Stimulated activated CD4-positive, alpha-beta T cell treated with anti-CD3 and anti-CD28 coated beads, Interleukin-1b, Interleukin-23, amount 100 ng/mL, for 4 hours (primary cell): ENCODE data around the gene ACOT8.
"Not testable (repeated sequence)": the region's sequence is repeated elsewhere in the genome, so short reads cannot be mapped to it uniquely, and the experiment has no call there.

Experiments
- DNase-seq, 2 donors: peaks; one replicate each; pipeline ENCODE4 v3.0.0-alpha.2; 2020; ENCODE audit warnings: low read depth in 2 of 2

ACOT8 gene

GRCh38 chr20:45887346-45887715 is 30.1 kb upstream of the ACOT8 start, which contains the start of gene SPATA25:
Gene SPATA25 (minus strand): TSS chr20:45887622. CDS start chr20:45887590, 32 bp downstream.
- no peak for DNase-seq

GRCh38 chr20:45886590-45887345 is 29.6 kb upstream of the ACOT8 start:
- DNase-seq = no peak

- no peak for DNase-seq
These were observed 25.9 kb upstream of the ACOT8 start for GRCh38 chr20:45883100-45883469.

- DNase-seq = no peak
These were observed 25.4 kb upstream of the ACOT8 start for GRCh38 chr20:45882469-45883099.

- peak; percentile 97 to 98 for DNase-seq
These were observed 24.0 kb upstream of the ACOT8 start, which contains the start of gene ZSWIM1 for GRCh38 chr20:45880988-45881788. Gene ZSWIM1 (plus strand): TSS chr20:45881227. CDS start chr20:45882593, 1,366 bp downstream.

- DNase-seq = no peak
These were observed 21.0 kb upstream of the ACOT8 start for GRCh38 chr20:45878076-45878761.

GRCh38 chr20:45874576-45874975 is 17.4 kb upstream of the ACOT8 start:
- DNase-seq = no peak

- not testable (repeated sequence) for DNase-seq
These were observed 16.9 kb upstream of the ACOT8 start for GRCh38 chr20:45874104-45874481.

- DNase-seq = no peak
These were observed 16.4 kb upstream of the ACOT8 start for GRCh38 chr20:45873409-45874103.

- no peak for DNase-seq
These were observed 15.4 kb upstream of the ACOT8 start for GRCh38 chr20:45872626-45873025.

- no peak for DNase-seq
These were observed 10.6 kb upstream of the ACOT8 start for GRCh38 chr20:45867819-45868176.

- DNase-seq = no peak
These were observed 10.1 kb upstream of the ACOT8 start for GRCh38 chr20:45867136-45867818.

- DNase-seq = no peak
These were observed 9.3 kb upstream of the ACOT8 start for GRCh38 chr20:45866454-45866853.

- DNase-seq = no peak
These were observed 6.6 kb upstream of the ACOT8 start for GRCh38 chr20:45863543-45864470.

- DNase-seq = no peak
These were observed 4.3 kb upstream of the ACOT8 start for GRCh38 chr20:45861221-45862075.

- DNase-seq = no peak
These were observed 3.5 kb upstream of the ACOT8 start for GRCh38 chr20:45860560-45861220.

GRCh38 chr20:45859916-45860315 is 2.7 kb upstream of the ACOT8 start:
- no peak for DNase-seq

- no peak for DNase-seq
These were observed 657 bp upstream of the ACOT8 start for GRCh38 chr20:45857882-45858216.
